ENCODE measurements around the gene RRP8. TPM values are rescaled to one million over a fixed set of nuclear protein-coding genes. Genes with fewer than 3 reads are reported as not detected.

The RRP8 gene
- total RNA-seq, 2 experiments from 2014 or later, result 39.6 to 43.1 TPM

DNA sequence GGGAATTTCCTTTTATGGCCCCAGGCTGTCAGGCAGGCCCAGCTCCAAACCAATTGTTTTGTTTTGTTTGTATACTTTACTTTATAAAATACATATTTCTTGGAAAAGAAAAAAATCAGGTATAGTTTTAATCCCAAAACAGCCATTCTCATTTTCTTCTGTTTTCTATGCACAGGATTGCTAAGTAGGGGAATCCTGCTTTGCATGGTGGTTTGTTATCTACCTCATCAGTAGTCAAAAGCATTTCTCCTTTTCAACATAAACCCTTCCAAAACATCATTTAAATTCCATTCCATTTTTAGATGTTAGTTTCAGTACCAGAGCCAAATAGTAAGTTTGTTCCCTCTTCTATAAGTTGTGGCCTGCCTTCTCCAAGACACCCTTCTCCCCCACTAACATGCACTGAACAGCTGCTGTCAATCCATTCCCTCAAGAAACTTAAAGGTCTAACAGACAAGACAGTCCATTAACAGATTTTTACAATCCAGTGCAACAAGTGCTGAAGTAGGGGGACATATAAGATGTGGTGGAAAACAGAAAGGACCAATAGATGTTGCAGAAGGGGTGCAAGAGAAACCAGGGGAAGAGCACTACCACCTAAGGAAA is 3.9 kb upstream of the RRP8 start:
- intact Hi-C loops (cut with micrococcal nuclease), result loop anchor here (2.0 to 10.0 kb wide), 3 partner anchors 48 to 212 kb away; partner anchors contain the start of genes DCHS1, MRPL17 and SMPD1
- Mint-ChIP-seq H3K4me3 (peak overlapping the region; percentile 20), H3K9me3 (no peaks in the 10 kb centered on the region), H3K27me3 (no peaks in the 10 kb centered on the region), H3K36me3 (ENCODE audit: low read depth) (peaks cover 49% of the 10 kb centered on the region), H3K27ac (peak overlapping the region; percentile 72), H3K4me1 (ENCODE audit: low read depth) (peaks cover 53% of the 10 kb centered on the region)
- DNase-seq, result no peak
- no peak for ATAC-seq
- TF ChIP-seq, protein P1, sequence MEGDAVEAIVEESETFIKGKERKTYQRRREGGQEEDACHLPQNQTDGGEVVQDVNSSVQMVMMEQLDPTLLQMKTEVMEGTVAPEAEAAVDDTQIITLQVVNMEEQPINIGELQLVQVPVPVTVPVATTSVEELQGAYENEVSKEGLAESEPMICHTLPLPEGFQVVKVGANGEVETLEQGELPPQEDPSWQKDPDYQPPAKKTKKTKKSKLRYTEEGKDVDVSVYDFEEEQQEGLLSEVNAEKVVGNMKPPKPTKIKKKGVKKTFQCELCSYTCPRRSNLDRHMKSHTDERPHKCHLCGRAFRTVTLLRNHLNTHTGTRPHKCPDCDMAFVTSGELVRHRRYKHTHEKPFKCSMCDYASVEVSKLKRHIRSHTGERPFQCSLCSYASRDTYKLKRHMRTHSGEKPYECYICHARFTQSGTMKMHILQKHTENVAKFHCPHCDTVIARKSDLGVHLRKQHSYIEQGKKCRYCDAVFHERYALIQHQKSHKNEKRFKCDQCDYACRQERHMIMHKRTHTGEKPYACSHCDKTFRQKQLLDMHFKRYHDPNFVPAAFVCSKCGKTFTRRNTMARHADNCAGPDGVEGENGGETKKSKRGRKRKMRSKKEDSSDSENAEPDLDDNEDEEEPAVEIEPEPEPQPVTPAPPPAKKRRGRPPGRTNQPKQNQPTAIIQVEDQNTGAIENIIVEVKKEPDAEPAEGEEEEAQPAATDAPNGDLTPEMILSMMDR (IDR thresholded peaks at IDR 0.05), result no peak
- ChIA-PET CTCF (interaction anchor here (0.5 to 1.7 kb wide), 5 partner anchors 14 to 228 kb away, joined by 3 to 7 read pairs (median 3); partner anchors contain the start of gene MRPL17), POLR2A (interaction anchor here (1.2 to 7.8 kb wide), 4 partner anchors 11 to 139 kb away, joined by 3 to 48 read pairs (median 10); partner anchors contain the start of genes MRPL17, TIMM10B and TPP1)

DNA sequence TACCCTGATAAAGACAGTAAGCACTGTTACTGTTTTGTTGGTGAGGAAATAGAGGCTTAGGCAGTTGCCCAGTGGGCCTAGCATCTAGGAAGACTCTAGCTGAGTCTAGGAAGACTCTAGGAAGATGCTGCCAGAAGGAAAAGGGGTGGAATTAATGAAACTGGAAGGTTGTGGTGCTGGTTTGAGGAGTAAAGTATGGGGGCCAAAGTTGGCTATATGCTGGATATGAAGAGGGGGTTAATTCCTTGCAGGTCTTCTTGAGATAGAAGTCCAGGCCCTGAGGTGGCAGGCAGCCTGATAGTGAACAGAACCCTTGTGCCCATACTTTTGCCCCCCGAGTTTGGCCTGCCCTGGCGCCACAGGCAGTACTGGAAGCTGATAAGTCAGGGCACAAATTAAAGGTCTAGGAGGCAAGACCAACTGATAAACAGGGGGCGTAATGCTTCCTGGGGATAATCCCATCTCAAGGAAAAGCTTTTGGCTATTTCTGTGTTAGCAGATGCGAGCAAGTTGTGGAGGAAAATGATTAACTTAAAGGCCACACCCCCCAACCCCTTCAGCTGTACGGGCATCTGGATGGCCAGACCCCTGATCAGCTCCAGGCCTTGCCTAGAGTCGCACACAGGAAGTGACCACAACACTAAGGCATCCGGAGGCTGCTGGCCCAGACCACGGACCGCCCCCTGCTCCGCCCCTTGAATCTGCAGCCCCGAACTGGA is 3.2 kb upstream of the RRP8 start:
- intact Hi-C loops (cut with micrococcal nuclease), result loop anchor here (2.0 to 10.0 kb wide), 3 partner anchors 48 to 212 kb away; partner anchors contain the start of genes DCHS1, MRPL17 and SMPD1
- Mint-ChIP-seq H3K9me3 (no peaks in the 10 kb centered on the region), H3K27me3 (no peaks in the 10 kb centered on the region), H3K27ac (no peak overlapping the region), H3K4me1 (ENCODE audit: low read depth) (peaks cover 59% of the 10 kb centered on the region), H3K4me3 (no peak overlapping the region), H3K36me3 (ENCODE audit: low read depth) (peaks cover 49% of the 10 kb centered on the region)
- ChIA-PET POLR2A (interaction anchor here (1.2 to 7.8 kb wide), 3 partner anchors 12 to 140 kb away, joined by 3 to 48 read pairs (median 18); partner anchors contain the start of genes MRPL17 and TPP1), CTCF (interaction anchor here (0.8 to 1.7 kb wide), 5 partner anchors 13 to 228 kb away, joined by 3 to 7 read pairs (median 3); partner anchors contain the start of gene MRPL17)
- DNase-seq (peak; percentile 86), ATAC-seq (peak; percentile 34)
- TF ChIP-seq, protein P1 (IDR thresholded peaks at IDR 0.05), result no peak

DNA sequence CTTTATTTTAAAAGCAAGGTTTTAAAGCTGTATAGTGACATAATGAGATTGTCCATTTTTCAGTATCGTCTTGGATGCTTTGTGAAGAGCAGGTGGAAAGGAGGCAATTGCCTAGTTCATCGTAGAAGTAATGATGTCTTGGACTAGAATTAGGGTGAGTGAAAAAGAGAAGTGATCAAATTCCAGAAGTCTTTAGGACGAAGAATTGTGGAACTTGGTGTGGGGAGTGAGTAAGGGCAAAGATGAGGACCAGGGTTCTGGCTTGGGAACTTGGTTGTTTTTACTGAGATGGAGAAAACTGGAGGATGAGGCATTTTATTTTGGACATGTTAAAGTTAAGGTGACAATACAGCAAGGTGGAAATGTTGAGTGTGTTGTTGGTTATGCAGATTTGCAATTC is 1.4 kb upstream of the RRP8 start:
- H3K9me3 Mint-ChIP-seq, result no peaks in the 10 kb centered on the region
- H3K36me3 Mint-ChIP-seq (ENCODE audit: low read depth), result peaks cover 39% of the 10 kb centered on the region
- H3K27ac Mint-ChIP-seq, result no peak overlapping the region
- H3K27me3 Mint-ChIP-seq, result no peaks in the 10 kb centered on the region
- H3K4me3 Mint-ChIP-seq, result no peak overlapping the region
- DNase-seq (no peak), ATAC-seq (no peak)
- TF ChIP-seq, protein P1 (IDR thresholded peaks at IDR 0.05), result no peak
- intact Hi-C loops (cut with micrococcal nuclease), result loop anchor here (10.0 kb wide), 2 partner anchors 50 to 210 kb away; partner anchors contain the start of genes DCHS1 and SMPD1
- H3K4me1 Mint-ChIP-seq (ENCODE audit: low read depth), result peaks cover 49% of the 10 kb centered on the region
- POLR2A ChIA-PET, result interaction anchor here (0.9 to 7.8 kb wide), 7 partner anchors 10 to 215 kb away, joined by 3 to 48 read pairs (median 4); partner anchors contain the start of genes MRPL17, SMPD1 and TPP1
- CTCF ChIA-PET, result interaction anchor here (0.6 to 4.0 kb wide), 20 partner anchors 8 to 225 kb away, joined by 3 to 32 read pairs (median 6); partner anchors contain the start of genes MRPL17, TAF10 and TPP1

DNA sequence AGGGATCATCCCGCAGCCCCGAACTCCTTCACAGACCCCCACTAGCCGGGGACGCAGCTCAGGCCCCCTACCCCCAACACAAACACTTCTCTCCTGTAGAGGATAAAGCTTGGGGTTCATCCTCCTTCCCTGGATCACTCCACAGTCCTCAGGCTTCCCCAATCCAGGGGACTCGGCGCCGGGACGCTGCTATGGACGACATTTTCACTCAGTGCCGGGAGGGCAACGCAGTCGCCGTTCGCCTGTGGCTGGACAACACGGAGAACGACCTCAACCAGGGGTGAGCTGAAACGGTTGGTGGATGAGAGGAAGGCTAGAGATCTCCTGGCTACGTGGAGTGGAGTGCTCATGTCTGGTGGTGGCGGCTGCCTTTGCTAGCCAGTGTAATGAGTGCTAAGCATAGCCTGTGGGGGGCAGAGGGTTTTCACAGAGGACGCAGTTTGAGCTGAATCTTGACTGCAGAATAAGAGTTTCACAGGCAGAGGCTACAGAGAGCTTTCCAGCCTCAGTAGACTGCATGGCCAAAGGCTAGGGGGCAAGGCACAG is 738 bp upstream of the RRP8 start:
- Mint-ChIP-seq H3K27me3 (no peaks in the 10 kb centered on the region), H3K36me3 (ENCODE audit: low read depth) (peaks cover 38% of the 10 kb centered on the region), H3K9me3 (no peaks in the 10 kb centered on the region), H3K4me3 (no peak overlapping the region), H3K27ac (no peak overlapping the region), H3K4me1 (ENCODE audit: low read depth) (peaks cover 50% of the 10 kb centered on the region)
- CTCF ChIA-PET, result interaction anchor here (0.6 to 4.0 kb wide), 18 partner anchors 9 to 225 kb away, joined by 3 to 32 read pairs (median 6); partner anchors contain the start of genes MRPL17, TAF10 and TPP1
- intact Hi-C loops (cut with micrococcal nuclease), result loop anchor here (10.0 kb wide), 2 partner anchors 51 to 209 kb away; partner anchors contain the start of genes DCHS1 and SMPD1
- POLR2A ChIA-PET, result interaction anchor here (0.9 to 7.8 kb wide), 7 partner anchors 9 to 214 kb away, joined by 3 to 48 read pairs (median 4); partner anchors contain the start of genes MRPL17, SMPD1 and TPP1
- DNase-seq, result peak; percentile 75
- ATAC-seq, result peak; percentile 54
- TF ChIP-seq, protein P1 (IDR thresholded peaks at IDR 0.05), result no peak
